ENCODE data around the gene IQCM.

GRCh38 chr4:149409555-149409962 lies 406.1 kb downstream of the IQCM start:
- TF ChIP-seq CTCF (conservative IDR thresholded peaks at IDR 0.05; ENCODE audit: low read length) (no peak), EZH2phosphoT487 (IDR thresholded peaks at IDR 0.05; ENCODE audit: borderline replicate concordance) (no peak)

All from Loucy (cell line).